DLD1 (cell line): Measurements from ENCODE around the gene CAMKMT.

Experiments used
- in situ Hi-C: cut with HindIII; loops from 2 replicates; pipeline ENCODE4 v1.10.0; 2017; ENCODE audit warnings: low sequenced_read_pairs

CAMKMT gene

GRCh38 chr2:44813165-44813564, 451.4 kb downstream of the CAMKMT start:
- in situ Hi-C loops = no loop called here

- in situ Hi-C loops = no loop called here
Measured at GRCh38 chr2:44813658-44814057, 451.9 kb downstream of the CAMKMT start.

- in situ Hi-C loops = no loop called here
Measured at GRCh38 chr2:44817256-44817655, 455.5 kb downstream of the CAMKMT start.

GRCh38 chr2:44817673-44818335, 456.1 kb downstream of the CAMKMT start:
- in situ Hi-C loops = no loop called here

GRCh38 chr2:44819061-44819460, 457.3 kb downstream of the CAMKMT start:
- in situ Hi-C loops = no loop called here

- in situ Hi-C loops = no loop called here
Measured at GRCh38 chr2:44821500-44821899, 459.8 kb downstream of the CAMKMT start.

- in situ Hi-C loops = no loop called here
Measured at GRCh38 chr2:44822174-44822573, 460.4 kb downstream of the CAMKMT start.
